ENCODE measurements around the gene NRP2. TPM values are rescaled to one million over a fixed set of nuclear protein-coding genes. Genes with fewer than 3 reads are reported as not detected.

NRP2 gene
- polyA plus RNA-seq, 2 donors = 6.9 to 11.1 TPM

DNA sequence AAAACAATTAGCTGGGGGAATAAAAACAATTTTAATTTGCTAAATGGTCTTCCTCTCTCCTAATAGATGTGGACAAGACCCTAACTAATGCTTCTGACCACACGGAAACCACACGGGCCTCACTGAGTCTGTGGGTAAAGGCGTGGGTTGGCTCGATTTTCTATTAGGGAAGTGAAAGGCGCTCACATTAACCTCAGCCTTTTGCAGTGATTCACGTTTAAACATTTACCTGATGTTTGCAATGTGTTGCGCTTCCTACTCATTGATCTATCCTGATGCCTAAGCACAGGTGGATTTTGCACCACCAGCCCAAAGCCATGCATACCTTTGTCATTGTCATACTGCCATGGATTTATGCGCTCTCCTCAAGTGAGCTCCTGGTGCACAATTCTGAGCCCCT, 35.6 kb upstream of the NRP2 start:
- 73 to 80% methylated on average over 8 of the region's 8 CpGs for WGBS, 2 donors
- Histone ChIP-seq H3K27ac (ENCODE audit: low read depth in 2 of 2, low read length in 1 of 2) (no peak overlapping the region), H3K4me1 (ENCODE audit: control insufficient read depth in 2 of 2, insufficient read depth in 2 of 2, low read length in 1 of 2) (peaks cover 0 to 4% of the 10 kb centered on the region in 2 donors), H3K27me3 (ENCODE audit: control insufficient read depth in 1 of 2, insufficient read depth in 2 of 2, low read length in 2 of 2) (no peaks in the 10 kb centered on the region), H3K9me3 (ENCODE audit: control insufficient read depth in 2 of 2, insufficient read depth in 1 of 2, low read depth in 1 of 2, low read length in 1 of 2) (no peaks in the 10 kb centered on the region), H3K4me3 (ENCODE audit: low read depth in 1 of 2, low read length in 2 of 2) (no peak overlapping the region), H3K36me3 (ENCODE audit: control insufficient read depth in 2 of 2, insufficient read depth in 2 of 2, low read length in 1 of 2) (no peaks in the 10 kb centered on the region)

DNA sequence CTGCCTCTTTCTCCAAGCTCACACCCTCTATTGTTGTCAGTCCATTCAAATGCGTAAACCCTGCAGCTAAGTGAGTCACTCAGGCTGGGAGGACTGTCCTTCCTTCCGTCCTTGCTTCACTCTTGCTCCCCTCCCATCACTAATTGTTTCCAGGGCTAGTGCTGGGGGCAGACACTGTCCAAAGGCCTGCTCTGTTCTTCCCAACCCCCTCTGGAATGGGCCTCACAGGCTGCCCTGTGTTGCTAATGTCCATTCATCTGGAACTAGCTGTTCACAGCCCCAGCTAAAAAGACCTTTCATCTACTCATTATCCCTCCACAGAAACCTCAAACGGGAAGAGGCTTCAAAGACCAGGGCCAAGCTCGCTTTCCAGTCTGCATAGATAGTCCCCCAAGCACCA, 31.9 kb upstream of the NRP2 start:
- no peak overlapping the region for H3K27ac ChIP-seq (ENCODE audit: low read depth in 2 of 2, low read length in 1 of 2)
- H3K36me3 ChIP-seq (ENCODE audit: control insufficient read depth in 2 of 2, insufficient read depth in 2 of 2, low read length in 1 of 2) = no peaks in the 10 kb centered on the region
- peaks cover 0 to 4% of the 10 kb centered on the region in 2 donors for H3K4me1 ChIP-seq (ENCODE audit: control insufficient read depth in 2 of 2, insufficient read depth in 2 of 2, low read length in 1 of 2)
- WGBS, 2 donors = 55 to 73% methylated on average over 4 of the region's 4 CpGs
- H3K27me3 ChIP-seq (ENCODE audit: control insufficient read depth in 1 of 2, insufficient read depth in 2 of 2, low read length in 2 of 2) = peaks cover 0 to 3% of the 10 kb centered on the region in 2 donors
- no peak overlapping the region for H3K4me3 ChIP-seq (ENCODE audit: low read depth in 1 of 2, low read length in 2 of 2)
- H3K9me3 ChIP-seq (ENCODE audit: control insufficient read depth in 2 of 2, insufficient read depth in 1 of 2, low read depth in 1 of 2, low read length in 1 of 2) = no peaks in the 10 kb centered on the region

DNA sequence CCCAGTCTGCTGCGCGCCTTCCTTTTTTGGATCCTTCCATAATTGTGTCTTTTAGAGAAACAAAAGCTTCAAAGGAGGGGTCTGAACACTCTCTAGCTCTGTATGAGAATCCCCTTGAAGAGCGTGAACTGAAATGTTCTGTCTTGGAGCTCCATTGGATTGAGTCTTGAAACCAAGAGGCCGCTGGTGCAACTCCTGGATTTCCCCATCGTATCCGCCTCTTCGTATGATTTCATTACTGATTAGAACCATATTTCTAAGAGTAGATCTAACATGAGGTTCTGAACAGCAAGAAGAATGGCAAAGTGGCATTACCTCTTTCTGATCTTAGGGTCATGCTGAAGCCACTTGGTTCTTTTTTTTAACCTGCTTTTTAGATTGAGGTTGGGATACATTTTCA, 31.4 kb upstream of the NRP2 start:
- Histone ChIP-seq H3K4me3 (ENCODE audit: low read depth in 1 of 2, low read length in 2 of 2) (no peak overlapping the region), H3K36me3 (ENCODE audit: control insufficient read depth in 2 of 2, insufficient read depth in 2 of 2, low read length in 1 of 2) (no peaks in the 10 kb centered on the region), H3K27me3 (ENCODE audit: control insufficient read depth in 1 of 2, insufficient read depth in 2 of 2, low read length in 2 of 2) (peaks cover 0 to 3% of the 10 kb centered on the region in 2 donors), H3K4me1 (ENCODE audit: control insufficient read depth in 2 of 2, insufficient read depth in 2 of 2, low read length in 1 of 2) (peaks cover 0 to 4% of the 10 kb centered on the region in 2 donors), H3K27ac (ENCODE audit: low read depth in 2 of 2, low read length in 1 of 2) (no peak overlapping the region), H3K9me3 (ENCODE audit: control insufficient read depth in 2 of 2, insufficient read depth in 1 of 2, low read depth in 1 of 2, low read length in 1 of 2) (no peaks in the 10 kb centered on the region)
- WGBS, 2 donors = 96 to 97% methylated on average over 7 of the region's 7 CpGs

GRCh38 chr2:205651719-205652118, 30.6 kb upstream of the NRP2 start:
- WGBS, 2 donors = 0% methylated on average over 1 of the region's 1 CpG
- Histone ChIP-seq H3K4me3 (ENCODE audit: low read depth in 1 of 2, low read length in 2 of 2) (no peak overlapping the region), H3K9me3 (ENCODE audit: control insufficient read depth in 2 of 2, insufficient read depth in 1 of 2, low read depth in 1 of 2, low read length in 1 of 2) (no peaks in the 10 kb centered on the region), H3K36me3 (ENCODE audit: control insufficient read depth in 2 of 2, insufficient read depth in 2 of 2, low read length in 1 of 2) (no peaks in the 10 kb centered on the region), H3K27ac (ENCODE audit: low read depth in 2 of 2, low read length in 1 of 2) (no peak overlapping the region), H3K4me1 (ENCODE audit: control insufficient read depth in 2 of 2, insufficient read depth in 2 of 2, low read length in 1 of 2) (peaks cover 0 to 4% of the 10 kb centered on the region in 2 donors), H3K27me3 (ENCODE audit: control insufficient read depth in 1 of 2, insufficient read depth in 2 of 2, low read length in 2 of 2) (peaks cover 0 to 3% of the 10 kb centered on the region in 2 donors)

GRCh38 chr2:205654878-205655605, 27.3 kb upstream of the NRP2 start:
- H3K27ac ChIP-seq (ENCODE audit: low read depth in 2 of 2, low read length in 1 of 2) = no peak overlapping the region
- H3K27me3 ChIP-seq (ENCODE audit: control insufficient read depth in 1 of 2, insufficient read depth in 2 of 2, low read length in 2 of 2) = peaks cover 0 to 3% of the 10 kb centered on the region in 2 donors
- WGBS, 2 donors = 89 to 90% methylated on average over 10 of the region's 10 CpGs
- H3K36me3 ChIP-seq (ENCODE audit: control insufficient read depth in 2 of 2, insufficient read depth in 2 of 2, low read length in 1 of 2) = no peaks in the 10 kb centered on the region
- H3K4me1 ChIP-seq (ENCODE audit: control insufficient read depth in 2 of 2, insufficient read depth in 2 of 2, low read length in 1 of 2) = peaks cover 0 to under 1% of the 10 kb centered on the region in 2 donors
- no peak overlapping the region for H3K4me3 ChIP-seq (ENCODE audit: low read depth in 1 of 2, low read length in 2 of 2)
- no peaks in the 10 kb centered on the region for H3K9me3 ChIP-seq (ENCODE audit: control insufficient read depth in 2 of 2, insufficient read depth in 1 of 2, low read depth in 1 of 2, low read length in 1 of 2)

GRCh38 chr2:205655779-205656456, 26.4 kb upstream of the NRP2 start:
- no peak overlapping the region for H3K4me3 ChIP-seq (ENCODE audit: low read depth in 1 of 2, low read length in 2 of 2)
- no peak overlapping the region for H3K27ac ChIP-seq (ENCODE audit: low read depth in 2 of 2, low read length in 1 of 2)
- peaks cover 0 to 3% of the 10 kb centered on the region in 2 donors for H3K27me3 ChIP-seq (ENCODE audit: control insufficient read depth in 1 of 2, insufficient read depth in 2 of 2, low read length in 2 of 2)
- H3K9me3 ChIP-seq (ENCODE audit: control insufficient read depth in 2 of 2, insufficient read depth in 1 of 2, low read depth in 1 of 2, low read length in 1 of 2) = no peaks in the 10 kb centered on the region
- peaks cover 2 to 3% of the 10 kb centered on the region in 2 donors for H3K4me1 ChIP-seq (ENCODE audit: control insufficient read depth in 2 of 2, insufficient read depth in 2 of 2, low read length in 1 of 2)
- no peaks in the 10 kb centered on the region for H3K36me3 ChIP-seq (ENCODE audit: control insufficient read depth in 2 of 2, insufficient read depth in 2 of 2, low read length in 1 of 2)
- 71 to 87% methylated on average over 6 of the region's 6 CpGs for WGBS, 2 donors

GRCh38 chr2:205656461-205656860, 25.8 kb upstream of the NRP2 start:
- Histone ChIP-seq H3K27ac (ENCODE audit: low read depth in 2 of 2, low read length in 1 of 2) (no peak overlapping the region), H3K4me1 (ENCODE audit: control insufficient read depth in 2 of 2, insufficient read depth in 2 of 2, low read length in 1 of 2) (peaks cover 2 to 3% of the 10 kb centered on the region in 2 donors), H3K27me3 (ENCODE audit: control insufficient read depth in 1 of 2, insufficient read depth in 2 of 2, low read length in 2 of 2) (peaks cover 0 to 3% of the 10 kb centered on the region in 2 donors), H3K9me3 (ENCODE audit: control insufficient read depth in 2 of 2, insufficient read depth in 1 of 2, low read depth in 1 of 2, low read length in 1 of 2) (no peaks in the 10 kb centered on the region), H3K4me3 (ENCODE audit: low read depth in 1 of 2, low read length in 2 of 2) (no peak overlapping the region), H3K36me3 (ENCODE audit: control insufficient read depth in 2 of 2, insufficient read depth in 2 of 2, low read length in 1 of 2) (no peaks in the 10 kb centered on the region)
- 78 to 89% methylated on average over 7 of the region's 7 CpGs for WGBS, 2 donors

- 60 to 79% methylated on average over 4 of the region's 4 CpGs for WGBS, 2 donors
These were observed 25.4 kb upstream of the NRP2 start for GRCh38 chr2:205656941-205657340.

GRCh38 chr2:205657579-205657978, 24.7 kb upstream of the NRP2 start:
- Histone ChIP-seq H3K27me3 (ENCODE audit: control insufficient read depth in 1 of 2, insufficient read depth in 2 of 2, low read length in 2 of 2) (peaks cover 0 to 3% of the 10 kb centered on the region in 2 donors), H3K4me3 (ENCODE audit: low read depth in 1 of 2, low read length in 2 of 2) (no peak overlapping the region), H3K36me3 (ENCODE audit: control insufficient read depth in 2 of 2, insufficient read depth in 2 of 2, low read length in 1 of 2) (no peaks in the 10 kb centered on the region), H3K4me1 (ENCODE audit: control insufficient read depth in 2 of 2, insufficient read depth in 2 of 2, low read length in 1 of 2) (peaks cover 2 to 3% of the 10 kb centered on the region in 2 donors), H3K27ac (ENCODE audit: low read depth in 2 of 2, low read length in 1 of 2) (no peak overlapping the region), H3K9me3 (ENCODE audit: control insufficient read depth in 2 of 2, insufficient read depth in 1 of 2, low read depth in 1 of 2, low read length in 1 of 2) (no peaks in the 10 kb centered on the region)
- 46 to 64% methylated on average over 3 of the region's 3 CpGs for WGBS, 2 donors

More at GRCh38 chr2:205656941-205657340, 25.4 kb upstream of the NRP2 start:
- Histone ChIP-seq H3K27ac (ENCODE audit: low read depth in 2 of 2, low read length in 1 of 2) (no peak overlapping the region), H3K27me3 (ENCODE audit: control insufficient read depth in 1 of 2, insufficient read depth in 2 of 2, low read length in 2 of 2) (peaks cover 0 to 3% of the 10 kb centered on the region in 2 donors), H3K4me1 (ENCODE audit: control insufficient read depth in 2 of 2, insufficient read depth in 2 of 2, low read length in 1 of 2) (peaks cover 2 to 3% of the 10 kb centered on the region in 2 donors), H3K9me3 (ENCODE audit: control insufficient read depth in 2 of 2, insufficient read depth in 1 of 2, low read depth in 1 of 2, low read length in 1 of 2) (no peaks in the 10 kb centered on the region), H3K4me3 (ENCODE audit: low read depth in 1 of 2, low read length in 2 of 2) (no peak overlapping the region), H3K36me3 (ENCODE audit: control insufficient read depth in 2 of 2, insufficient read depth in 2 of 2, low read length in 1 of 2) (no peaks in the 10 kb centered on the region)

Data from esophagus (tissue), 2 donors.